Anterior cingulate cortex (tissue), 58 donors: Measurements from ENCODE around the gene CAMTA1.

Source experiments
- DNase-seq, 58 donors: peaks; one replicate each; lab custom pipeline; 2025; lab: John Stamatoyannopoulos, UW

CAMTA1 gene

GRCh38 chr1:7719468-7720094, 934.3 kb downstream of the CAMTA1 start:
- no peak for DNase-seq

- DNase-seq, result peak in 7 of 58 donors; percentile 14 to 57 (median 19)
Measured at GRCh38 chr1:7721940-7722669, 936.9 kb downstream of the CAMTA1 start.

DNA sequence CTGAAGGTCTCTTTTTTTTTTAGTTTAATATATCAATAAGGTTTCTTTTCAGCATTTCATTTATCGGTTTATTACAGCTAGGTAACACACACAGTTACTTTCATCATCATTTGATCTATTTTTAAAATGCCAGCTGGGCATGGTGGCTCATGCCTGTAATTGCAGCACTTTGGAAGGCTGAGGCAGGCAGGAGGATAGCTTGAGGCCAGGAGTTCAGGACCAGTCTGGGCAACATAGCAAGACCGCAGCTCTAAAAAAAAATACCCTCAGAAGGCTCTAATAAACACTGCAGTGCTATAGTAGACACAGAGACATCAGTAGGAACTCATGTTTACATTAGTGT, 937.4 kb downstream of the CAMTA1 start:
- no peak for DNase-seq

DNA sequence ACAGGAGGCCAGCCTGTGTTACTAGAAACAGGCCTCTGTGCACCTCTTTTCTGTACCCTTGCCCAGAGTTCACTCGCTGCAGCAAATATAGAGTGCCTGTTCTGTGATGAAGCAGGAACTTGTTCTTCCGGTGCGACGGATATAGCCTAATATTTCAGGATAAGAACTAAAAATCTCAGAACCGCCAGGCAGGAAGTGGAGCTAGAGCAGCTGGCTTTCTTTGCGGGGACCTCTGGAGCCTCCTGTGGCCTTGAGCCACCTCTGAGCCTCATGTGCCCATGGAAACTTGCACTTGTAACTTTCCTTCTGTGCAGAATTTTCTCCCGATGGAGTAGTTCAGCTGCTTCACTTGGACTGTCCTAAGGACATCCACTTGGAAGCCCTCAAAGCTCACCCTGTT, 941.4 kb downstream of the CAMTA1 start:
- DNase-seq, result no peak

- peak in 46 of 58 donors; percentile 3 to 84 (median 42) for DNase-seq
Measured at GRCh38 chr1:7727809-7728471, 942.7 kb downstream of the CAMTA1 start.

DNA sequence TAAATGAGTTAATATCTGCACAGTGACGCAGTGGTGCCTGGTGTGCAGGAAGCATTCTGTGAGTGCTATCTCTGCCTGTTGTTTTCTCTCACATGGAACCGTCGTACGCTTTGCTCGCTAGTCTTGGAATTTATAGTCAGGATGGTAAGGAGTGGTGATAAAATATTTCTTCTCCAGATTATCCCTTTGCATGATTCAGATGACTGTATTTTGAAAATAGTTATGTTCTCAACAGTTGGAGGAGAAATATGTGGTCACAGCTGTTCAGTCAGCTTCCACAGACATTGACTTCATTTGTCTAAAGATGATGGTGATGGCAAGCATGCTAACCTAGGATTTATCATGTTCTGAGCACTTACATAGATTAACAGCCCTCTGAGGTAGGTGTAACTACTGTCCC, 944.5 kb downstream of the CAMTA1 start:
- DNase-seq, result no peak

- peak in 1 of 58 donors; percentile 26 for DNase-seq
Measured at GRCh38 chr1:7732331-7732730, 947.1 kb downstream of the CAMTA1 start.

- no peak for DNase-seq
Measured at GRCh38 chr1:7733276-7733675, 948.0 kb downstream of the CAMTA1 start.

DNA sequence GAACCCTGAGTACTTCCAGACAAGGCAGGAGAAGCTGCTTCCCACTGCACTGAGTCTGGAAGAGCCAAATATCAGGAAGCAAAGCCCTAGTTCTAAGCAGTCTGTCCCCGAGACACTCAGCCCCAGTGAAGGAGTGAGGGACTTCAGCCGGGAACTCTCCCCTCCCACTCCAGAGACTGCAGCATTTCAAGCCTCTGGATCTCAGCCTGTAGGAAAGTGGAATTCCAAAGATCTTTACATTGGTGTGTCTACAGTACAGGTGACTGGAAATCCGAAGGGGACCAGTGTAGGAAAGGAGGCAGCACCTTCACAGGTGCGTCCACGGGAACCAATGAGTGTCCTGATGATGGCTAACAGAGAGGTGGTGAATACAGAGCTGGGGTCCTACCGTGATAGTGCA, 952.8 kb downstream of the CAMTA1 start:
- no peak for DNase-seq

DNA sequence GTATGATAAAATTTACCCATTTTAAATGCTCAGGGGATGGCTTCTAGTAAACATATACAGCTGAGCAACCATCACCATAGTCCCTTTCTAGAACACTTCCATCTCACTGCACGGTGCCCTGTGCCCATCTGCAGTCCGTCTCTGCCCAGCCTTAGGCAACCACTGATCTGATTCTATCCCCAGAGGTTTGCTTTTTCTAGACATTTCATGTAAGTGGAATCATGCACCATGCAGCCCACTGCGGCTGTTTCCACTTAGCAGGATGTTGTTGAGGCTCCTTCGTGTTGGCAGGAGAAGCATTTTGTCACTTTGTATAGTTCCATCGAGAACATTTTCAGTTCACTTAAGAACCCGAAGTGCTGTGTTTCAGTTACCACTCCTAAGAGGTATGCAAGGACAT, 958.1 kb downstream of the CAMTA1 start:
- DNase-seq, result no peak

DNA sequence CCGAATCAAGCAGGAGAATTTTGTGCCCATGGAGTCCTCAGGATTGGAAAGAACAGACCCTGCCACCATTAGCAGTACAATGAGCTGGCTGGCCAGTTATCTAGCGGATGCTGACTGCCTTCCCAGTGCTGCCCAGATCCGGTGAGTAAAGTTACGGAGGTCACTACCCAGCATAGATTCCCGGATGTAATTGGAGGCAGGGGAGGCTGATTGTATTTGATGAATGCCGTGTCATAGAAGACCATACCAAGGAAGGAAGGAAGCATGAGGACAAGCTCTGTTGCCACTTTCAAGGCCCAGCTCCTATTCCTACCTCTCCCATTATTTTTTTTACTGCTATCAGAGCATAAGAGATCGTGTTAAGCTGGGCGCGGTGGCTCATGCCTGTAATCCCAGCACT, 959.6 kb downstream of the CAMTA1 start:
- DNase-seq, result no peak

DNA sequence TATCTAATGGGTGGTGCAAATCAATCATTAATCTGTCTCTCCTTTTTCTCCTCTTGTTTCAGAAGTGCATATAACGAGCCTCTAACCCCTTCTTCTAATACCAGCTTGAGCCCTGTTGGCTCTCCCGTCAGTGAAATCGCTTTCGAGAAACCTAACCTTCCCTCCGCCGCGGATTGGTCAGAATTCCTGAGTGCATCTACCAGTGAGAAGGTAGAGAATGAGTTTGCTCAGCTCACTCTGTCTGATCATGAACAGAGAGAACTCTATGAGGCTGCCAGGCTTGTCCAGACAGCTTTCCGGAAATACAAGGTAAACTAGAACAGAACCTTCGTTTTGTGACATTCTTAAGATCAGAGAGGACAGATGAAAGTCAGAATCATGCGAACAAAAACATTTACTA, 960.5 kb downstream of the CAMTA1 start:
- DNase-seq, result no peak

- no peak for DNase-seq
Measured at GRCh38 chr1:7747605-7748004, 962.4 kb downstream of the CAMTA1 start.

DNA sequence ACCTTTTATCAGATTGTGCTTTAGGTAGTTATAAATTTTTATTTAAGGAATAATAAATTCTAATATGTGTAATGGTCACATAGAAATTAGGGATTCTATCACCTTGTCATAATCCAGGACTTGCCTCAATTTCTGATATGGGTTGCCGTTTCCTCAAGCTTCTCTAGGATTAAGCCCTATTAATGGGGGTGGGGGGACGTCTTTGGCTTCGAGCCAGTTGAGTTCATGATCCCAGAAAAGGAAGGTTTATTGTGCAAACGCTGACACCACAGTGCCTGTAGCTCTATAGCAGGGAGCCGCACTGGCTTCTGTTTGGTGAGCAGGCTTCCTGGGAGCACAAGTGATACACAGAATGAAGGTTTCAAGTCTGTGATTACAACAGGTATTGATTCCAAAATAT, 963.9 kb downstream of the CAMTA1 start:
- DNase-seq, result no peak

- DNase-seq, result no peak
Measured at GRCh38 chr1:7751174-7751573, 965.9 kb downstream of the CAMTA1 start.

- DNase-seq, result peak in 43 of 58 donors; percentile 5 to 77 (median 37)
Measured at GRCh38 chr1:7752512-7753417, 967.5 kb downstream of the CAMTA1 start.

GRCh38 chr1:7753641-7754040, 968.4 kb downstream of the CAMTA1 start:
- no peak for DNase-seq

- no peak for DNase-seq
Measured at GRCh38 chr1:7754234-7754633, 969.0 kb downstream of the CAMTA1 start.

DNA sequence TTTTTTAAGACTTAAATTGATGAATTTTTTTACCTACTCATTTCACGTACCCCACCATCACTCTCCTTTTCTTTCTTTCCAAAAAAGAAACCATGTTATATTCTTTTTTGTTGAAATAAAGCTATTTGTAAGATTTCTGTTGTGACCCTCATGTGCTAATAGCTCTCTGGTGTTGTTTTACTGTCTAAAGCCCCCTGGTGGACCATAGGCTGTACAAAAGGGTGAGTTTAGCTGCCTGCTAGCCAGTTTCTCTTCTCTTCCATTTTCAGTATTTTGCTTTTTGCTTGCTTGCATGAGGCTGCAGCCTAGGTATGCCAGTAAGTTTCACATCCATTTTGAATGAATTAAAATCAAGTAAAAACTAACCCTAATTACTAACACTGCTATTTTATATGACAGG, 970.2 kb downstream of the CAMTA1 start:
- no peak for DNase-seq

- no peak for DNase-seq
Measured at GRCh38 chr1:7760245-7760644, 975.0 kb downstream of the CAMTA1 start.

- no peak for DNase-seq
Measured at GRCh38 chr1:7761103-7761502, 975.8 kb downstream of the CAMTA1 start.
